GM19395 (cell line): Measurements from ENCODE around the gene EID2B.

Source experiments
- ATAC-seq: cut with Tn5 transposase; IDR thresholded peaks from one replicate; pipeline ENCODE4 v1.9.1; 2021; ENCODE audit warnings: mild to moderate bottlenecking, moderate library complexity; ENCODE audit not compliant: unreplicated experiment

EID2B gene

GRCh38 chr19:39533003-39533512 lies 406 bp upstream of the EID2B start:
- peak; percentile 13 for ATAC-seq

GRCh38 chr19:39531834-39532232 lies 819 bp downstream of the EID2B start:
- ATAC-seq = no peak

- no peak for ATAC-seq
These were observed 7.4 kb downstream of the EID2B start for GRCh38 chr19:39525205-39525604.

GRCh38 chr19:39524495-39524894 lies 8.2 kb downstream of the EID2B start:
- no peak for ATAC-seq

GRCh38 chr19:39520541-39521484 lies 11.8 kb downstream of the EID2B start:
- ATAC-seq = no peak

GRCh38 chr19:39518975-39519374 lies 13.7 kb downstream of the EID2B start:
- no peak for ATAC-seq

- no peak for ATAC-seq
These were observed 14.2 kb downstream of the EID2B start for GRCh38 chr19:39518458-39518857.

- no peak for ATAC-seq
These were observed 15.2 kb downstream of the EID2B start for GRCh38 chr19:39517432-39517831.

- ATAC-seq = no peak
These were observed 16.4 kb downstream of the EID2B start for GRCh38 chr19:39516270-39516669.

GRCh38 chr19:39515551-39516191 lies 17.0 kb downstream of the EID2B start:
- ATAC-seq = no peak

GRCh38 chr19:39514840-39515550 lies 17.7 kb downstream of the EID2B start, which contains the start of gene SELENOV:
TSS of gene SELENOV (plus strand) at chr19:39515139. CDS start at chr19:39515213, 74 bp downstream.
- ATAC-seq = no peak

- no peak for ATAC-seq
These were observed 19.7 kb downstream of the EID2B start for GRCh38 chr19:39512988-39513387.

GRCh38 chr19:39509233-39509632 lies 23.4 kb downstream of the EID2B start:
- ATAC-seq = no peak

GRCh38 chr19:39508629-39509028 lies 24.0 kb downstream of the EID2B start:
- ATAC-seq = no peak

- no peak for ATAC-seq
These were observed 24.8 kb downstream of the EID2B start for GRCh38 chr19:39507715-39508364.

- ATAC-seq = no peak
These were observed 25.5 kb downstream of the EID2B start for GRCh38 chr19:39506944-39507714.

GRCh38 chr19:39506598-39506943 lies 26.1 kb downstream of the EID2B start:
- no peak for ATAC-seq

- ATAC-seq = no peak
These were observed 29.8 kb downstream of the EID2B start for GRCh38 chr19:39502640-39503417.

- no peak for ATAC-seq
These were observed 31.3 kb downstream of the EID2B start for GRCh38 chr19:39501340-39501739.
